ENCODE results near the gene SELPLG. TPM values are rescaled to one million over a fixed set of nuclear protein-coding genes. Genes with fewer than 3 reads are reported as not detected.
"Not testable (repeated sequence)": the region's sequence is repeated elsewhere in the genome, so short reads cannot be mapped to it uniquely, and the experiment has no call there.

The SELPLG gene
- total RNA-seq, 4 donors from 2014 or later, result 0.19 to 5.0 (median 2.6) TPM

DNA sequence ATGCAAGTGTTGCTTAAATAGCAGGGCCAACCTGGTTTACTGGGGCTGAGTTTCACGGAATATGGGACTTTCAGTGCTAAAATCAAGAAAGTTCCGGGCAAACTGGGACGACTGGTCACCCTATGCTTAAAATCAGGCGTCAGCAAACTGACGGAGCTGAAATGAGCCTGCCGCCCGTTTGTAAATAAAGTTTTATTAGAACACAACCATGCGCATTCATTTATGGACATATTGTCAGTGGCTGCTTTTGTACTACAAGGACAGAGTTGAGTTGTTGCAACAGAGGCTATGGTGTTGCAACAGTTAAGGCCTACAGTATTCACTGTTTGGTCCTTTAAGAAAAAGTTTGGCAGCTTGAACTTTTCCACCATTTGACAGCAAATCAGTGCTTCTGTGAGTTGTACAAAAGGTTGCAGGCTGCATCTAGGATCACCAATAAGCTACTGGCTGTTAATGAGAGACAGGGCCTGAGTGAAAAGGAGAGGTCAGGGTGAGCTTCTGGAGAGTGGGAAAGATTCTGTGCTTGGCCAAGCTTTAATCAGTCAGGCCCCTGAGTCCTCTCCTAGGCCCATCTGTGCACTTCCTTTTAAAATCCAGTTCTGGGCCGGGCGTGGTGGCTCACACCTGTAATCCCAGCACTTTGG lies 13.3 kb downstream of the SELPLG start:
- H3K27me3 ChIP-seq, result no peaks in the 10 kb centered on the region
- H3K27ac ChIP-seq, result no peak overlapping the region
- in situ Hi-C loops (cut with MboI; ENCODE audit: low sequenced_read_pairs in 4 of 4) (no loop called here), intact Hi-C loops (cut with DNase I; ENCODE audit: low total_unique reads) (no loop called here)
- H3K36me3 ChIP-seq, result no peaks in the 10 kb centered on the region
- no peaks in the 10 kb centered on the region for H3K9me3 ChIP-seq
- TF ChIP-seq, protein P1, sequence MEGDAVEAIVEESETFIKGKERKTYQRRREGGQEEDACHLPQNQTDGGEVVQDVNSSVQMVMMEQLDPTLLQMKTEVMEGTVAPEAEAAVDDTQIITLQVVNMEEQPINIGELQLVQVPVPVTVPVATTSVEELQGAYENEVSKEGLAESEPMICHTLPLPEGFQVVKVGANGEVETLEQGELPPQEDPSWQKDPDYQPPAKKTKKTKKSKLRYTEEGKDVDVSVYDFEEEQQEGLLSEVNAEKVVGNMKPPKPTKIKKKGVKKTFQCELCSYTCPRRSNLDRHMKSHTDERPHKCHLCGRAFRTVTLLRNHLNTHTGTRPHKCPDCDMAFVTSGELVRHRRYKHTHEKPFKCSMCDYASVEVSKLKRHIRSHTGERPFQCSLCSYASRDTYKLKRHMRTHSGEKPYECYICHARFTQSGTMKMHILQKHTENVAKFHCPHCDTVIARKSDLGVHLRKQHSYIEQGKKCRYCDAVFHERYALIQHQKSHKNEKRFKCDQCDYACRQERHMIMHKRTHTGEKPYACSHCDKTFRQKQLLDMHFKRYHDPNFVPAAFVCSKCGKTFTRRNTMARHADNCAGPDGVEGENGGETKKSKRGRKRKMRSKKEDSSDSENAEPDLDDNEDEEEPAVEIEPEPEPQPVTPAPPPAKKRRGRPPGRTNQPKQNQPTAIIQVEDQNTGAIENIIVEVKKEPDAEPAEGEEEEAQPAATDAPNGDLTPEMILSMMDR (IDR thresholded peaks at IDR 0.05 in 4 of 5, conservative IDR thresholded peaks at IDR 0.05 in 1 of 5), result no peak
- no peak for TF ChIP-seq POLR2A (IDR thresholded peaks at IDR 0.05)
- DNase-seq (no peak), ATAC-seq (no peak)
- H3K4me3 ChIP-seq, result no peak overlapping the region
- H3K4me1 ChIP-seq, result no peaks in the 10 kb centered on the region

DNA sequence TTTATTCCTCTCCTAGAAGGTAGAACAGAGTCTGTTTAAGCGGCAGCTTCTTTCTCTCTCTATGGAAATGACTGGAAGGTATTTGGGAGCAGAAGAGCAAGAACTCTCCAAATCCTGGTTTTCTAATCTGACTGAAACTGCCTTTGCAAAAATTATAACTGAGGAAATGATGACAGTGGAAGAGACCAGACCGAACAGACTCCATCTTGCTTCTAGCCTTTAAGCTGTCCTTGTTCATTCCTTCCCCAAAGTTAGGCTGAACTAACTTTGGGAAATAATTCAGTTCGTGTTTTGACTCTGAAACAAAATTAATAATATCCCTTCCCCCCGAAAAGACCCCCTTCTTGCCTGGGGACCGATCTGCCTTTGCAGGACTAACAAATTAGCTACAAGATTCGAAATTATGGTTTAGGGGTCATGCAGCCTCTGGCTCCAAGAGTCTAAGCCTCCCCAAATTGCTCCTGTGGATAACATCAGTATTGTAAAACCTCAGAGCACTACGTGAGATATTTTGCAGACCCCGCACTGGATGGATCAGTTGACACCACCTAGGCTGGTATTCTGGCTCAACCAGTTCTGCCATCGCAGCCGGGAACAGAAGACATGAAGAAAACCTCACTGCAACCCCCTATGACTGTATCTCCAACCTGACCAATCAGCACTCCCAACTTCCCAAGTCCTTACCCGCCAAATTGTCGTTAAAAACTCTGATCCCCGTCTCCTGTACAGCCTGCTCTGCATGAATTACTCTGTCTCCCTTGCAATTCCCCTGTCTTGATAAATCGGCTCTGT lies 14.1 kb downstream of the SELPLG start:
- Histone ChIP-seq H3K27me3 (no peaks in the 10 kb centered on the region), H3K4me3 (no peak overlapping the region), H3K9me3 (no peaks in the 10 kb centered on the region), H3K27ac (no peak overlapping the region), H3K4me1 (no peaks in the 10 kb centered on the region), H3K36me3 (no peaks in the 10 kb centered on the region)
- TF ChIP-seq, protein P1 (IDR thresholded peaks at IDR 0.05 in 4 of 5, conservative IDR thresholded peaks at IDR 0.05 in 1 of 5), result no peak
- no peak for TF ChIP-seq POLR2A (IDR thresholded peaks at IDR 0.05)
- no peak for DNase-seq
- no peak for ATAC-seq
- intact Hi-C loops (cut with DNase I; ENCODE audit: low total_unique reads), result loop anchor here (5.0 kb wide), 2 partner anchors 333 to 942 kb away; no protein-coding TSS in a partner anchor
- in situ Hi-C loops (cut with MboI; ENCODE audit: low sequenced_read_pairs in 4 of 4), result loop anchor here (5.0 kb wide), 2 partner anchors 52 to 57 kb away; partner anchors contain the start of genes ISCU (in 3 of the 4) and SART3 (in 3 of the 4)

DNA sequence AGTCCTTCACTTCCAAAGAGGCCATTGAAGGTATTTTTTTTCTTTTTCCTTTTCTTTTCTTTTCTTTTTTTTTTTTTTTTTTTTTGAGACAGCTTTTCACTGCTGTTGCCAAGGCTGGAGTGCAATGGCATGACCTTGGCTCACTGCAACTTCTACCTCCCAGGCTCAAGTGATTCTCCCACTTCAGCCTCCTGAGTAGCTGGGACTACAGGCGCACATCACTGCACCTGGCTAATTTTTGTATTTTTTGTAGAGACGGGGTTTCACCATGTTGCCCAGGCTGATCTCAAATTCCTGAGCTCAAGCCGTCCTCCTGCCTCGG lies 14.8 kb downstream of the SELPLG start:
- H3K4me1 ChIP-seq, result not testable (repeated sequence)
- in situ Hi-C loops (cut with MboI; ENCODE audit: low sequenced_read_pairs in 4 of 4), result loop anchor here (5.0 kb wide), 2 partner anchors 52 to 57 kb away; partner anchors contain the start of genes ISCU (in 3 of the 4) and SART3 (in 3 of the 4)

DNA sequence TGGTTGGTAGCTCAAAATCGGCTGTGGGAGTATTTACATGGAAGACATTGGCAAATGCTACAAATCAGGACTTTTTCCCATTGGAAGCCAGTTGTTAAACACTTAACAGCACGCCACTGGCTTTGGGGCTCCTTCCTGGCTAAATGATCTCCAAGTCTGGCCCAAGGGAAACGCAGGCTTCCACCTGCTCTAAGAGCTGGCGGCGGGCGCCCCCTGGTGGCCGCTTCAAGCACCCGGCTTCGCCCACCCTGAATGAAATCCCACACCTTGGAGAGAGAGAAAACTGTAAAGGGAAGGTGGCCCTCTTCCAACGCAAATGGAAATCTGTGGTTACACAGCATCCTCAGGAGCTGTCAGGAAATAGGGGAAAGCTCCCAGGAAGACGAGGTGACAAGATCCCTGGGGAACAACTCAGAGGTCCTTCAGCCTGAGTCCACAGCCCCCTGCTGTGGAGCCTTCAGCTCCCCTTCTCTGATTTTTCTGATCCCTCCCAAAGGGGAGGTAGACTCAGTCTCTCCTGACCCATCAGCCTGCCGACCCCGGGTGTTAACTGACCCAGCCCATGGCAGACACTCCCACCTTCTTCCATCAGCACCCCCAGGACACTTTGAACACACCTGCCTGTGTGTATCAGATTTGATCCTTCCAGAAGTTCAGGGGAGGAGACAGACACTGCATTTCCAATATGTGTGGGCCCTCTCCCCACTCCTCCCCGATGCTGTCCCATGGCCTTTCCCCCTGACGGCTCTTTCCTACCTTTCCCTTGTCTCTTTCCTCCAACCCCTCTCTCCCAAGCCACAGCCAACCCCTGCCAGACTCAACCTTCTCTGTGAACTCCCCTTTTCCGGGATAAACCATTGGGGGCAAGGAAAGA lies 15.4 kb downstream of the SELPLG start:
- in situ Hi-C loops (cut with MboI; ENCODE audit: low sequenced_read_pairs in 4 of 4) (loop anchor here (5.0 kb wide), 2 partner anchors 51 to 56 kb away; partner anchors contain the start of genes ISCU (in 3 of the 4) and SART3 (in 3 of the 4)), intact Hi-C loops (cut with DNase I; ENCODE audit: low total_unique reads) (loop anchor here (1.0 to 5.0 kb wide), 3 partner anchors 55 to 941 kb away; no protein-coding TSS in a partner anchor)
- H3K4me3 ChIP-seq, result no peak overlapping the region
- no peaks in the 10 kb centered on the region for H3K4me1 ChIP-seq
- no peaks in the 10 kb centered on the region for H3K27me3 ChIP-seq
- TF ChIP-seq POLR2A (IDR thresholded peaks at IDR 0.05), result no peak
- TF ChIP-seq, protein P1 (IDR thresholded peaks at IDR 0.05 in 4 of 5, conservative IDR thresholded peaks at IDR 0.05 in 1 of 5), result peak; percentile 87 to 98 (median 95)
- no peaks in the 10 kb centered on the region for H3K9me3 ChIP-seq
- H3K36me3 ChIP-seq, result no peaks in the 10 kb centered on the region
- DNase-seq, result peak; percentile 58 to 69
- ATAC-seq, result peak; percentile 81 to 88
- H3K27ac ChIP-seq, result no peak overlapping the region

More for the DNA sequence above, 14.8 kb downstream of the SELPLG start:
- H3K4me3 ChIP-seq, ATAC-seq, H3K27me3 ChIP-seq, H3K27ac ChIP-seq, H3K9me3 ChIP-seq, DNase-seq, H3K36me3 ChIP-seq: not testable (repeated sequence)
- intact Hi-C loops (cut with DNase I; ENCODE audit: low total_unique reads), result loop anchor here (1.0 to 5.0 kb wide), 3 partner anchors 56 to 942 kb away; no protein-coding TSS in a partner anchor
